GM12892 (cell line): Measurements from ENCODE around the gene RFX1.
"Not testable (repeated sequence)": the region's sequence is repeated elsewhere in the genome, so short reads cannot be mapped to it uniquely, and the experiment has no call there.

Source experiments
- DNase-seq: peaks from one replicate; pipeline ENCODE4 v3.0.0; 2011; ENCODE audit not compliant: insufficient read length
- FAIRE-seq: peaks from 2 replicates; lab custom pipeline; 2011; peaks lifted over from hg19 to GRCh38; lab: Jason Lieb, UNC
- POLR2A ChIP-seq: IDR thresholded peaks from 2 replicates; pipeline ENCODE4 v1.6.1; 2011; ENCODE audit warnings: low read depth, low read length, control low read depth
- POLR2AphosphoS5 ChIP-seq: IDR thresholded peaks from 2 replicates; pipeline ENCODE4 v1.6.1; 2011; ENCODE audit warnings: low read depth, low read length, control low read depth
- TAF1 ChIP-seq: IDR thresholded peaks from 2 replicates; pipeline ENCODE4 v1.6.1; 2011; ENCODE audit warnings: low read depth, mild to moderate bottlenecking, control low read depth, low read length, borderline replicate concordance

The RFX1 gene

GRCh38 chr19:13968383-13968935, 37.7 kb downstream of the RFX1 start:
- no peak for FAIRE-seq
- TF ChIP-seq TAF1 (no peak), POLR2AphosphoS5 (no peak), POLR2A (no peak)
- DNase-seq, result no peak

GRCh38 chr19:13967206-13967605, 38.9 kb downstream of the RFX1 start:
- DNase-seq, result not testable (repeated sequence)

GRCh38 chr19:13966684-13967128, 39.4 kb downstream of the RFX1 start:
- no peak for FAIRE-seq
- no peak for DNase-seq
- TF ChIP-seq POLR2A (no peak), TAF1 (no peak), POLR2AphosphoS5 (no peak)

More at GRCh38 chr19:13967206-13967605, 38.9 kb downstream of the RFX1 start:
- not testable (repeated sequence) for FAIRE-seq

- DNase-seq (no peak), FAIRE-seq (no peak)
- no peak for TF ChIP-seq POLR2A
- TF ChIP-seq POLR2AphosphoS5, result no peak
- TF ChIP-seq TAF1, result no peak
Measured at GRCh38 chr19:13965926-13966683, 40.0 kb downstream of the RFX1 start.

- no peak for TF ChIP-seq POLR2AphosphoS5
- TF ChIP-seq TAF1, result no peak
- TF ChIP-seq POLR2A, result no peak
- DNase-seq, result no peak
- no peak for FAIRE-seq
Measured at GRCh38 chr19:13965377-13965896, 40.7 kb downstream of the RFX1 start.

GRCh38 chr19:13964776-13965175, 41.3 kb downstream of the RFX1 start:
- TF ChIP-seq POLR2AphosphoS5 (no peak), TAF1 (no peak), POLR2A (no peak)
- FAIRE-seq (no peak), DNase-seq (no peak)

GRCh38 chr19:13963603-13964105, 42.5 kb downstream of the RFX1 start:
- TF ChIP-seq POLR2AphosphoS5 (no peak), POLR2A (no peak), TAF1 (no peak)
- FAIRE-seq (no peak), DNase-seq (no peak)

- FAIRE-seq (no peak), DNase-seq (no peak)
- TF ChIP-seq POLR2AphosphoS5, result no peak; the same call in 1 of the 2 replicates
- no peak for TF ChIP-seq TAF1
- TF ChIP-seq POLR2A, result no peak; the same call in 1 of the 2 replicates
Measured at GRCh38 chr19:13962699-13963602, 43.2 kb downstream of the RFX1 start.

GRCh38 chr19:13961826-13962698, 44.1 kb downstream of the RFX1 start:
- FAIRE-seq (no peak), DNase-seq (no peak)
- TF ChIP-seq TAF1, result no peak
- TF ChIP-seq POLR2AphosphoS5, result no peak
- no peak for TF ChIP-seq POLR2A

- TF ChIP-seq POLR2A (no peak), POLR2AphosphoS5 (no peak), TAF1 (no peak)
- FAIRE-seq (no peak), DNase-seq (no peak)
Measured at GRCh38 chr19:13960863-13961784, 45.0 kb downstream of the RFX1 start.
